T-helper 1 cell treated with Interleukin-12 subunit alpha and Interleukin-12 subunit beta and Interleukin-4 antibody, amounts not matched to agents 30 μg/mL and 1 μg/mL, for 36 hours (primary cell): ENCODE measurements around the gene AMPD3.

Experiments used
- H3K27ac Mint-ChIP-seq: one replicate; pipeline ENCODE4 v1.8.0; 2021; ENCODE audit warnings: mild to moderate bottlenecking, mixed read lengths
- H3K27me3 Mint-ChIP-seq: one replicate; pipeline ENCODE4 v1.8.0; 2021; ENCODE audit warnings: low read depth, mixed read lengths
- H3K36me3 Mint-ChIP-seq: one replicate; pipeline ENCODE4 v1.8.0; 2021; ENCODE audit warnings: low read depth, mixed read lengths
- H3K4me1 Mint-ChIP-seq: one replicate; pipeline ENCODE4 v1.8.0; 2021; ENCODE audit warnings: low read depth, mixed read lengths
- H3K4me3 Mint-ChIP-seq: one replicate; pipeline ENCODE4 v1.8.0; 2021; ENCODE audit warnings: mild to moderate bottlenecking, moderate library complexity, mixed read lengths
- H3K9me3 Mint-ChIP-seq: one replicate; pipeline ENCODE4 v1.8.0; 2021; ENCODE audit warnings: mixed read lengths

AMPD3 gene

DNA sequence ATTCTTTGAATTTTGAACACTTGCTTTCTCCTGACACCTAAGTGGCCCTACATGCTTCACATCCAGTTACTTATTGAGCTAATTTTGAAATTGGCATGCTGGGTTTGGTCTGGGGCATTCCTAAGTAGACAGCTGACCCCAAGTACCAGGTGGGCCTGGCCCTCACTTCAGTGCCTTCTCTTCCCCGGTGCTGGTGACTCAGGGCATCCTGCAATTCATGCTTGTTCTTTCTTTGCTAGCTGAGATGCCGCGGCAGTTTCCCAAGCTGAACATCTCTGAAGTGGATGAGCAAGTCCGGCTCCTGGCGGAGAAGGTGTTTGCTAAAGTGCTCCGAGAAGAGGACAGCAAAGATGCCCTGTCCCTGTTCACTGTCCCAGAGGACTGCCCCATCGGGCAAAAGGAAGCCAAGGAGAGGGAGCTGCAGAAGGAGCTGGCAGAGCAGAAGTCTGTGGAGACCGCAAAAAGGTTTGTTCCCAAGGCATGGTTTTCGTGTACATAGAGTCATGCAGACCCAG lies 6.3 kb downstream of the AMPD3 start:
- H3K27ac Mint-ChIP-seq: no peak overlapping the region
- H3K9me3 Mint-ChIP-seq: peaks cover 3% of the 10 kb centered on the region
- H3K4me1 Mint-ChIP-seq: peaks cover 35% of the 10 kb centered on the region
- no peaks in the 10 kb centered on the region for H3K27me3 Mint-ChIP-seq
- no peak overlapping the region for H3K4me3 Mint-ChIP-seq
- H3K36me3 Mint-ChIP-seq: peaks cover 48% of the 10 kb centered on the region

DNA sequence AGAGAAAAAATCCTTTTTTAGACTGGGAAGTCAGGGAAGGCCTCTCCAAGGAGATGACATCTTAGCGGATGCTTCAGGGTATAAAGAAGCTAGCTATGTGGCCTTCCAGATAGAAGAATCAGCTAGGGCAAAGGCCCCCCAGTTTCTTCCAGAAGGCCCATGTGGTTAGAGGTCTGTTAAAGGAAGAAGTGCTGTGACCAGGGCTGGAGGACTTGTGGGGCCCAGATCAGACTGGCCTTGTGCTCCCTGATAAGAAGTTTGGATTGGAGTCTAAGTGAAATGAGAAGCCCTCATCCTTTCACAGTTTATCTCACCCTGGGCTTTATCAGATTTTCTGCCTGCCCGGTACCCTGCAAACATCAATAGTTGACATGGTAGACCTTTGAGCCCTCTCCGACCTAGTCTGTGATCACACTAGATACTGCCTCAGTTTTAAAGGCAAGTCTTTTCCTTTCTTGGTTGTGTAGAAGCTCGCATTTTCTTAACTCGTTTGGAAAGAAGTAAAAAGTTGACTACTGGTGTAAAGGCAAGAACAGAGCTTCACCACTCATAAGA lies 7.8 kb downstream of the AMPD3 start:
- Mint-ChIP-seq H3K27ac (no peak overlapping the region), H3K4me3 (no peak overlapping the region), H3K27me3 (no peaks in the 10 kb centered on the region), H3K4me1 (peaks cover 23% of the 10 kb centered on the region), H3K36me3 (peaks cover 57% of the 10 kb centered on the region), H3K9me3 (peaks cover 8% of the 10 kb centered on the region)

DNA sequence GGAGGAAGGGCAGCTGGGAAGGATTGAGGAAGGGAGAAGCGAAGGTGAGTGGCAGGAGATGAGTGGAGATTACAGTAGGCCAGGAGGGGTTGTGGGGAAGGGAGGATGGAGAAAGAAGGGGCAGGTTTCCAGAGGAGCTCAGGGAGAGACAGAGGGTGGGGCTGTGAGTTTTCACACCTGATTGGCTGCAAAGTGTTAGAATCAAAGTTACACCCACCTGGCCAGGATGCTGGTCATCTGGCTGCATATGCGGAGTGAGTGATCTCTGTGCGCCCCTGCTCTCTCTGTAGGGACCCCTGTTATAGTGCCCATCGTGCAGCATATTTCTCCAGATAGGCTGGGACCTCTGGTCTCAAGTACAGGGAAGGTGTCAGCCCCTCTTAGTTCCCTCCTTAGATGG lies 18.3 kb downstream of the AMPD3 start:
- Mint-ChIP-seq H3K4me1 (no peaks in the 10 kb centered on the region), H3K27ac (no peak overlapping the region), H3K4me3 (no peak overlapping the region), H3K9me3 (peaks cover 10% of the 10 kb centered on the region), H3K36me3 (peaks cover 19% of the 10 kb centered on the region), H3K27me3 (no peaks in the 10 kb centered on the region)

DNA sequence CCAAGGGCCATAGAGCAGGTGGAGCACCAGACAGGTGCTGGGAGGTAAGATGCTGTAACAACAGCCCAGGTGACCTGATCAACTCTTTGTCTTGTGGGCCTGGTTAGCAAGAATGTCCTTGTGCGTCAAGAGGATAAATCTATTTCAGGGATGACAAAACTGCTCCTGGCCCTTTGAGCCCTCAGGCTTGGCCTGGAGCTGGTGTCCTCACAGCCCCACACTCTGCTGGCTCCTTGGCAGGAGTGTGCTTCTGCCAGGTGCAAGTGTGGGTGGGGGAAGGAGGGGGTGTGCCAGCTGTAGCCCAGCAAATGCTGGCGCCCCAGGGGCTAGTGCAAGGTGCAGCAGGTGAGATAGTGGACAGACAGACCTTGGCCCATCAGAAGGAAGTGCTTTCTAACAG lies 19.5 kb downstream of the AMPD3 start:
- no peak overlapping the region for H3K27ac Mint-ChIP-seq
- H3K4me3 Mint-ChIP-seq: no peak overlapping the region
- no peaks in the 10 kb centered on the region for H3K9me3 Mint-ChIP-seq
- H3K27me3 Mint-ChIP-seq: no peaks in the 10 kb centered on the region
- H3K36me3 Mint-ChIP-seq: peaks cover 18% of the 10 kb centered on the region
- no peaks in the 10 kb centered on the region for H3K4me1 Mint-ChIP-seq

DNA sequence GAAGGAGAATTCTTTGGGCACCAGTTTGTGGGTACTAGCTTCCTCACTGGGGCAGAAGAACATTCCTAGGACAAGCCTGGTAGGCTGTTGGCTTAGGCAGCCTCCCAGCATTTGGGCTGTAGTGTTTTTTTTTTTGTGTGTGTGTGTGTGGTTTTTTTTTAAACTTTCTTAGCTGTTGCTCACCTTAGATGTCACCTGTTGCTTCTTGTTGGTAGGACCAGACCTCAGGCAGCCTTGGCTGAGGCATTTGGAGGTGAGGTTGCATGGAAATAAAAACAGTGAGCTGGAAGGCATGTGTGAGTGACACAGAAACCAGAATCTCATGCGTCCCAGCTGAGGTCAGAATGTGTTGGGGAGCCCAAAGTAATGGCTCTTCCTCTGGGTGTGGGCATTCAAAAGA lies 21.3 kb downstream of the AMPD3 start:
- H3K4me1 Mint-ChIP-seq: no peaks in the 10 kb centered on the region
- H3K27ac Mint-ChIP-seq: no peak overlapping the region
- H3K36me3 Mint-ChIP-seq: peaks cover 21% of the 10 kb centered on the region
- no peaks in the 10 kb centered on the region for H3K27me3 Mint-ChIP-seq
- H3K4me3 Mint-ChIP-seq: no peak overlapping the region
- no peaks in the 10 kb centered on the region for H3K9me3 Mint-ChIP-seq

DNA sequence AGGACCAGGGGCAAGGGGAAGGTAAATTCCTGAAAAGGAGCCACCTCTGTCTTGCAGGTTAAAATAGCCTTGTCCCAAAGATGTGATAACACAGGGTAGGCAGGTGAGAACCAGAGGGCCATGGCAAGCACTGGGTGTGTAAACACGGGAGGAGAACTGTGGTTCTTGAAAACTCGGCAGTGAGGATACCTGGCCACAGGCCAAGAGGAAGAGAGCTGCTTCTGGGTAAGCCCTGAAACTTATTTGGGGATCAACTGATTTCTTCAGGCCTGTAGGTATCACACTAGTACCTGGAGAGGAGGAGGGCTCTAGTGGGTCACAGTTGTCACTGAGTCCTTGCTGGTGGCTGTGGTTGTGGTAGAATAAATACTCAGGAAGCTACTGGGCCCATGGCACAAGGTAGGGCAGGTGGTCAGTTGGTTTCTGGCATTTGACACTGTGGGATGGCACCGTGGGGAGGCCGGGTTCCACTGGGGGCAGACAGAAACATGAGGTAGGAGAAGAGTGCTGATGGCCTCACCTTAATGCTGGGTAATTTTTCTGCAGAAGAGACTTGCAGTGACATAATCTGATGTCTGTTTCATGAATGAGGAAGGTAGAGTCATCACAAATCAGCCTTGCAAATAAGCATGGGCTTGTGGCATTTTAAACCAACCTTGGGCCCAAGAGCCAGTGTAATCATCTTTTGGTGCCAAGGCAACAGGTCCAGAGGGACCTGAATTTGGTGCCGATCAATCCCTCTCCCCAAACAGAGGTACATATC lies 22.0 kb downstream of the AMPD3 start:
- Mint-ChIP-seq H3K4me1 (no peaks in the 10 kb centered on the region), H3K27me3 (no peaks in the 10 kb centered on the region), H3K27ac (no peak overlapping the region), H3K4me3 (no peak overlapping the region), H3K36me3 (peaks cover 22% of the 10 kb centered on the region), H3K9me3 (no peaks in the 10 kb centered on the region)

DNA sequence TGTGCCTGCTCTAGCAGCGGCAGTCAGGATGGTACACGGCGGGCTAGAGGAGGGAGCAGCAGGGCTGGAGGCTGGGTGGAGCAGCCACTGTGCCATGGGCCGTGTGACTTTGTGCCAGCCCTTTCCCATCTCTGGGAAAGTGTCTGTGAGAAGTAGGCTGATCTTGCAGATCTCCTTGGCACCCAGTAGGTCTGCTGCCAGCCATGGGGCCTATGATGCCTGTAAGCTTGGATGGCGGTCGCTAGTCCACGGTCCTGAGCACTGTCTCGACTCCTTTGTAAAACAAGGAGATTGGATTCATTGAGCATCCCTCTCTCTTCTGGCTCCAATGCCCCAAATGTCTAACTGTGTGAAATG lies 22.6 kb downstream of the AMPD3 start:
- Mint-ChIP-seq H3K4me1 (no peaks in the 10 kb centered on the region), H3K9me3 (no peaks in the 10 kb centered on the region), H3K27ac (no peak overlapping the region), H3K27me3 (no peaks in the 10 kb centered on the region), H3K4me3 (no peak overlapping the region), H3K36me3 (peaks cover 24% of the 10 kb centered on the region)

DNA sequence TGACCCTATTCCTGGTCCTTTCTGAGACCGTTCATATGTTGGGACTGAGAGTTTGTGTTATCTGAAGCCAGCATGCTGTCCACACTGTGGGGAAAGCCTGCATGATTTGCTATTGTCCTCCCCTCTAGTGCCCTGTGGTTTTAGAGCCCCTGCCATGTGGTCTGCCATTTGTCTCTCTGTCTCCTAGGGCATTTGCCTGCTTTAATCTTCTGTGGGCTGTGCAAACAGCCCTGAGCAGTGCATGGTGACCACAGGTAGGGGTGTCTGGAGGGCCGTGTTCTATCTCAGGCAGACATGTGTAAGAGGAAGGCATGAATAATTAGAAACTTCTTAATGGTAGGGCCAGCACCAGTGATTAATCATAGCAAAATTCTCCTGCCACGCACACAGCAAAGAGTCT lies 23.0 kb downstream of the AMPD3 start:
- Mint-ChIP-seq H3K9me3 (no peaks in the 10 kb centered on the region), H3K27me3 (no peaks in the 10 kb centered on the region), H3K4me3 (no peak overlapping the region), H3K36me3 (peaks cover 24% of the 10 kb centered on the region), H3K4me1 (no peaks in the 10 kb centered on the region), H3K27ac (no peak overlapping the region)

DNA sequence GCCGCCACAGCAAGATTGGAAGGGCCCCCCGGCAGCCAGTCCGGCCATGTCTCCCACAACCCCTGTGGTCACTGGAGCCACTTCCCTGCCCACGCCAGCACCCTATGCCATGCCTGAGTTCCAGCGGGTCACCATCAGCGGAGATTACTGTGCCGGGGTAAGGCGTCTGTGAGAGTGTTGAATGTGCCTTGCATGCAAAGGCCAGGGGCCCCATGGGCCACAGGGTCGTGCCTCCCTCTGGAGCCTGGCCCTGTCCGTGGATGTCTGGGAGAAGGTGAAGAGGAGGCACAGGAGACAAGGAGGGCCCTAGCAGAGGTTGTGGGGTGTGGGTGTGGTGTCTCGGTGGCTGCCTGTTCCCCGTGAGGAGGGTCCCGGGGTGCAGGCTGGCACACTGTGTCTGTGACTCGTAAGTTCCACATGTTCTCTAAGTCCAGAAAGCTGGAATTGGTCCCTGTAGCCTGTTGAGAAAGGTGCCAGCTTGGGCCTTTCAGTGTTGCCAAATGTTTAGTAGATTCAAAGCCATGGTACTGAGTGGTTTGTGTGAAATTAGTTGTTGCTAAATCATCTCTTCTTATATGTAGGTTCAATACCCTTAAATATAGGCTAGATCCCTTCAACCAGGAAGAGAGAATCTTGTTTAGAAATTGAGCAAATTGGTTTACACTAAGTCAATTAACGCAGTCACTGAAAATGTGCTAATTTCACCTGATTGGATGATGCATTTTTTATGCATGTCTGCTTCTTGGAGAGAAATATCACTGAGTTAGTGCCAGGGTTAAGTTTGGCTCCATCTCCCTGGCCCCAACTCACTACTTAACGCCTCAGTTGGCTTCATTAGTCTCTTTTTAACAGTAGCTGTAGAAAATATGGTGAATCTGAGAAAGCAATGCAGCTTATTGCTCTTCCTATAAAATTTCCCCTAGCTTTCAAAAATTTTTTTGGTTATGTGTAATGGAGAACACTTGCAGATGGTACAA lies 23.8 kb downstream of the AMPD3 start:
- Mint-ChIP-seq H3K36me3 (peaks cover 24% of the 10 kb centered on the region), H3K27ac (no peak overlapping the region), H3K9me3 (no peaks in the 10 kb centered on the region)

DNA sequence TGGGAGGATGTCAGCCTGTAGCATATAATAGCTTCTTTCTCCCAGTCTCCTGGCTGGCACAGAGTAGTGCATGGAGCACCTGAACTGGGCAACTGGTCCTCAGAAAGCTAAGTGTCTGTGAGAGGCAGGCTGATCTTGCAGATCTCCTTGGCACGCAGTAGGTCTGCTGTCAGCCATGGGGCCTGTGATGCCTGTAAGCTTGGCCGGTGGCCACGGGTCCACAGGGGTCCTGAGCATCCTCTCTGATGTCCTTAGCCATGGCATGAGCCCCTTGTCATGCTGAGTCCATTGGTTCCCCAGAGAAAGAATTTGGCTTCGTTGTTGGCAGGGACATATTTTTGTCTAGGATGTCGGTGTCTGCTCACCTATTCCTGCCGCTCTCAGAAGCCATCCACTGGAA lies 25.0 kb downstream of the AMPD3 start:
- H3K4me1 Mint-ChIP-seq: no peaks in the 10 kb centered on the region
- H3K27me3 Mint-ChIP-seq: no peaks in the 10 kb centered on the region
- H3K36me3 Mint-ChIP-seq: peaks cover 22% of the 10 kb centered on the region
- no peaks in the 10 kb centered on the region for H3K9me3 Mint-ChIP-seq
- H3K27ac Mint-ChIP-seq: no peak overlapping the region
- no peak overlapping the region for H3K4me3 Mint-ChIP-seq

More for the DNA sequence above, 23.8 kb downstream of the AMPD3 start:
- H3K4me1 Mint-ChIP-seq: no peaks in the 10 kb centered on the region
- H3K4me3 Mint-ChIP-seq: no peak overlapping the region
- H3K27me3 Mint-ChIP-seq: no peaks in the 10 kb centered on the region

DNA sequence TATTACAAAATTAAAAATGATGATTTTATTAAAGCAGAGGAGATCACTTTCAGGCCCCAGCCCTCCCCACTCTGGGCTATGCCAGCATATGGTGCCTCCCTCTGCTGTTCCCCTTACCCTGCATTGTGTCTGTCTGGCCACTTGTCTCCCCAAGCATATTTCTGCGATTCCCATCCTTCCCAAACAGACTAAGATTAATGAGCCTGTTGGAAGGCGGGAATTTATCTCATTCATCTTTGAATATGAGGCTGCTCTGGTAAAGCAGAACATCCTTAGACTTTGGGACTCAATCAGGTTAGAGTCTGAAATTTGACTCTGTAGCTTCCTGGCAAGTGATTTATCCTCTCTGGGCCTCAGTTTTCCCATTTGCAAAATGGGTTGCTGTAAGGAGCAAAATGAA lies 25.7 kb downstream of the AMPD3 start:
- peaks cover 18% of the 10 kb centered on the region for H3K36me3 Mint-ChIP-seq

DNA sequence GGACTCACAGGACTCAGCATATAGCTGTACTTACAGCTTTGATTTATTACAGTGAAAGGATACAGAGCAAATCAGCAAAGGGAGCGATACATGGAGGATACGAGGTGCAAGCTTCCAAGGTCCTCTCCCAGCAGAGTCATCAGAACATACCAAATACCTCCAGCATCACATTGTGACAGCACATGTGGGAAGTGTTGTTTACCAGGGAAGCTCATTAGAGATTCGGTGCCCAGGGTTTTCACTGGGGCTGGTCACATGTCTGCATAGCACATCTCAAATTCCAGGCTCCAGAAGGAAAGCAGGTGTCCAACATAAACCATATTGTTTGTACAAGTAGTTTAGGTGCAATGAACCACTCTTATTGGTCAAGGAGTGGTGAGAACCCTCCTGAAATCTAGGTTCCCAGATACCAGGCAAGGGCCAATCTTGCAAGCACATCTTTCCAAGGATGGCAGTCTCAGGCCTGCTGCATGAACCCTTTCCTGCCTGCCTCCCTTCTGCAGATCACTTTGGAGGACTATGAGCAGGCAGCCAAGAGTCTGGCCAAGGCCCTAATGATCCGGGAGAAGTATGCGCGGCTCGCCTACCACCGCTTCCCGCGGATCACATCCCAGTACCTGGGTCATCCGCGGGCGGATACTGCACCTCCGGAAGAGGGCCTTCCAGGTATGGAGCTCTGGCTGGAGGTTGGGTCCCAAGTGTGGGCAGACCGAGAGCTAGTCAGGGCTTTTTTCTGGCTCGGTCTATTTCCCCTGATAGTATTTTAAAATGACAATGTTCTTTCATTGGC lies 26.7 kb downstream of the AMPD3 start:
- no peaks in the 10 kb centered on the region for H3K9me3 Mint-ChIP-seq
- no peak overlapping the region for H3K27ac Mint-ChIP-seq

More for the DNA sequence above, 25.7 kb downstream of the AMPD3 start:
- Mint-ChIP-seq H3K27ac (no peak overlapping the region), H3K27me3 (no peaks in the 10 kb centered on the region), H3K4me1 (no peaks in the 10 kb centered on the region), H3K4me3 (no peak overlapping the region), H3K9me3 (no peaks in the 10 kb centered on the region)

DNA sequence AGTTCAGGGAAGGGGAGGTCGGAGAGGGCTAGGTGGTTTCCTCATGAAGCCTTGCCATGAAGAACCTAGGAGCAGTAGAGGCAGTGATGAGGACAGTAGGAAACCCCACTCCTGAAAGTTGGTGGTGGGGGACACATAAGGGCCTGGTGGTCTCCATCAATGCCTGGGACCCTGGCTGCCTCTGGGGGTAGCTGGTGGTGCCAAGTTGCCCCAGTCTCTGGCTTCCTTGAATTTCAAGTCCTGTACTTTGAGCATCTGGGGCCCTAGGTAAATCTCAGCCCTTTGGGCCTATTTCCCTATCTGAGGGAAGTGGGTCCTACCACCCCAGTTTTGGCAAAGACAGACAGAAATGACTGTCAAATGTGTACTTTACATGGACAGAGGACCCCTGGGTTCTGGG lies 28.1 kb downstream of the AMPD3 start:
- no peak overlapping the region for H3K4me3 Mint-ChIP-seq
- H3K27ac Mint-ChIP-seq: no peak overlapping the region
- no peaks in the 10 kb centered on the region for H3K9me3 Mint-ChIP-seq
- peaks cover 8% of the 10 kb centered on the region for H3K4me1 Mint-ChIP-seq
- H3K36me3 Mint-ChIP-seq: peaks cover 27% of the 10 kb centered on the region
- no peaks in the 10 kb centered on the region for H3K27me3 Mint-ChIP-seq

More for the DNA sequence above, 26.7 kb downstream of the AMPD3 start:
- Mint-ChIP-seq H3K4me1 (no peaks in the 10 kb centered on the region), H3K36me3 (peaks cover 24% of the 10 kb centered on the region), H3K4me3 (no peak overlapping the region), H3K27me3 (no peaks in the 10 kb centered on the region)

DNA sequence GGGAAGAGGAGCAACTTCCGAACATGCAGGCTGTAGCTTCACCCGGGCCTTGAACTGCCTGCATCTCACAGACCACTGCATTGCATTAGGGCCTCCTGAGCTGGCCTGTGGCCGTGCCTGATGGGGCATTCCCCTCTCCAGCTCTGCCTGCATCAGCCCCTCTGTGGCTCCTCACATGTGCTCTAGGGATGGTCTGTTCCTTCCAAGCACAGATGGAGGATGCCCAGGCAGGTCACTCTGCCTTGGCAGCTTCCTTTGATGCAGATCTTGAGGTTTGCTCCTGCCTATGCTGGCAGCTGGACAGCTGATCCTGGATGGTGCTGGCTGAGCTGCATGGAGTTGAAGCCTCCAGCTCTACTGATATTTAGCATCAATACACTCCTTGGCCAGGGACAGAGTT lies 28.5 kb downstream of the AMPD3 start:
- Mint-ChIP-seq H3K4me1 (peaks cover 12% of the 10 kb centered on the region), H3K27ac (no peak overlapping the region), H3K9me3 (no peaks in the 10 kb centered on the region), H3K27me3 (no peaks in the 10 kb centered on the region), H3K36me3 (peaks cover 26% of the 10 kb centered on the region), H3K4me3 (no peak overlapping the region)
